Putamen (tissue), 1 donor: Measurements from ENCODE around the gene TMEM18.

Experiments
- DNase-seq: peaks from one replicate; pipeline ENCODE4 v3.0.0-alpha.2; 2016; ENCODE audit warnings: low spot score

The TMEM18 gene

GRCh38 chr2:618422-618990 is 58.7 kb downstream of the TMEM18 start:
- no peak for DNase-seq

GRCh38 chr2:618005-618404 is 59.2 kb downstream of the TMEM18 start:
- DNase-seq = no peak
